Adrenal gland (tissue), 5 donors: ENCODE data around the gene ITCH.
A peak's percentile ranks its signal among the peaks of the same experiment; 100 is the strongest.

Source experiments
- POLR2A ChIP-seq, 2 donors: fragments of 450-650 bp; IDR thresholded peaks; one replicate each; pipeline ENCODE4 v1.6.1; 2017; ENCODE audit warnings: antibody characterized with exemption in 2 of 2, mild to moderate bottlenecking in 2 of 2, moderate library complexity in 1 of 2
- TF ChIP-seq, protein P1 (sequence below), 6 experiments: fragments of 450-650 bp in 4 of 6; fragments of 200-600 bp in 2 of 6; sonication (generic) in 1 of 6; IDR thresholded peaks; 1 replicate in 5 of 6; 2 replicates in 1 of 6; pipeline versions ENCODE4 v1.5.1 to v1.8.0; 2016 to 2021; ENCODE audit warnings: antibody characterized with exemption in 6 of 6, mild to moderate bottlenecking in 2 of 6, moderate library complexity in 1 of 6
- donor health status: DM: no; HTN: no; CAD: no.

DNA sequence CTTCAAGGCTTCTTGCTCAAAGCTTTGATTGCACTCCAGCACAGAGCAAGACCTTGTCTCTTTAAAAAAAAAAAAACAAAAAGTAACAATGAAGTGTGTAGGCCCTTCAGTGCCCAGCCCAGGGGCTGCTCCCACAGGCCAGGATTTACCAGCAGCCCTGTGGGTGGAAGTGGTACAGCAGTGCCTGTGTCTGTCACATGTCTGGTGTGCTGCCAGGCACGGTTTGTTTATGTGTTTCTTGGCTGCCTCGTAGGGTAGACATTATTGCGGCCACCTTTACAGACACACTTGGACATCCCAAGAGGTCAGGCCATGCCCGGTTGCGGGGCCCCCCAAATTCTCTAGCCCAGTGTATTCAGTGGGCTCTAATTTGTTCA is 165.8 kb downstream of the ITCH start:
- TF ChIP-seq, protein P1, sequence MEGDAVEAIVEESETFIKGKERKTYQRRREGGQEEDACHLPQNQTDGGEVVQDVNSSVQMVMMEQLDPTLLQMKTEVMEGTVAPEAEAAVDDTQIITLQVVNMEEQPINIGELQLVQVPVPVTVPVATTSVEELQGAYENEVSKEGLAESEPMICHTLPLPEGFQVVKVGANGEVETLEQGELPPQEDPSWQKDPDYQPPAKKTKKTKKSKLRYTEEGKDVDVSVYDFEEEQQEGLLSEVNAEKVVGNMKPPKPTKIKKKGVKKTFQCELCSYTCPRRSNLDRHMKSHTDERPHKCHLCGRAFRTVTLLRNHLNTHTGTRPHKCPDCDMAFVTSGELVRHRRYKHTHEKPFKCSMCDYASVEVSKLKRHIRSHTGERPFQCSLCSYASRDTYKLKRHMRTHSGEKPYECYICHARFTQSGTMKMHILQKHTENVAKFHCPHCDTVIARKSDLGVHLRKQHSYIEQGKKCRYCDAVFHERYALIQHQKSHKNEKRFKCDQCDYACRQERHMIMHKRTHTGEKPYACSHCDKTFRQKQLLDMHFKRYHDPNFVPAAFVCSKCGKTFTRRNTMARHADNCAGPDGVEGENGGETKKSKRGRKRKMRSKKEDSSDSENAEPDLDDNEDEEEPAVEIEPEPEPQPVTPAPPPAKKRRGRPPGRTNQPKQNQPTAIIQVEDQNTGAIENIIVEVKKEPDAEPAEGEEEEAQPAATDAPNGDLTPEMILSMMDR (IDR thresholded peaks at IDR 0.05): peak in 3 of 6 experiments; percentile 26 to 30 (median 28)
- no peak for TF ChIP-seq POLR2A (IDR thresholded peaks at IDR 0.05)
